Type B pancreatic cell (in vitro differentiated cells): ENCODE results near the gene CROCC2. TPM values are rescaled to one million over a fixed set of nuclear protein-coding genes. Genes with fewer than 3 reads are reported as not detected.
A peak's percentile ranks its signal among the peaks of the same experiment; 100 is the strongest.

ENCODE experiments used
- DNase-seq: peaks from one replicate; pipeline ENCODE4 v3.0.0; 2021; ENCODE audit warnings: mixed read lengths; ENCODE audit not compliant: unreplicated experiment; ENCODE audit errors: extremely low spot score
- H3K27ac Mint-ChIP-seq: 2 replicates; pipeline ENCODE4 v1.8.0; 2021; ENCODE audit warnings: mild to moderate bottlenecking, mixed read lengths
- H3K27me3 Mint-ChIP-seq: 2 replicates; pipeline ENCODE4 v1.8.0; 2021; ENCODE audit warnings: mixed read lengths
- H3K36me3 Mint-ChIP-seq: 2 replicates; pipeline ENCODE4 v1.8.0; 2021; ENCODE audit warnings: mixed read lengths
- H3K4me1 Mint-ChIP-seq: one replicate; pipeline ENCODE4 v1.8.0; 2021; ENCODE audit warnings: mixed read lengths; ENCODE audit not compliant: unreplicated experiment
- H3K4me3 Mint-ChIP-seq: 2 replicates; pipeline ENCODE4 v1.8.0; 2021; ENCODE audit warnings: mild to moderate bottlenecking, mixed read lengths
- H3K9me3 Mint-ChIP-seq: 2 replicates; pipeline ENCODE4 v1.8.0; 2021; ENCODE audit warnings: mixed read lengths
- total RNA-seq: library from RNA; stranded (reverse); gene quantifications from 2 replicates; pipeline ENCODE4 v1.2.1, GENCODE V29; 2021; ENCODE audit warnings: low replicate concordance
- TF ChIP-seq, protein P1 (sequence below): fragments of 200-600 bp; sonication (generic); conservative IDR thresholded peaks from 2 replicates; pipeline ENCODE4 v1.5.0; 2021; ENCODE audit warnings: antibody characterized with exemption, mild to moderate bottlenecking

The CROCC2 gene
- total RNA-seq, 1 donor from 2014 or later, result 0.68 TPM

DNA sequence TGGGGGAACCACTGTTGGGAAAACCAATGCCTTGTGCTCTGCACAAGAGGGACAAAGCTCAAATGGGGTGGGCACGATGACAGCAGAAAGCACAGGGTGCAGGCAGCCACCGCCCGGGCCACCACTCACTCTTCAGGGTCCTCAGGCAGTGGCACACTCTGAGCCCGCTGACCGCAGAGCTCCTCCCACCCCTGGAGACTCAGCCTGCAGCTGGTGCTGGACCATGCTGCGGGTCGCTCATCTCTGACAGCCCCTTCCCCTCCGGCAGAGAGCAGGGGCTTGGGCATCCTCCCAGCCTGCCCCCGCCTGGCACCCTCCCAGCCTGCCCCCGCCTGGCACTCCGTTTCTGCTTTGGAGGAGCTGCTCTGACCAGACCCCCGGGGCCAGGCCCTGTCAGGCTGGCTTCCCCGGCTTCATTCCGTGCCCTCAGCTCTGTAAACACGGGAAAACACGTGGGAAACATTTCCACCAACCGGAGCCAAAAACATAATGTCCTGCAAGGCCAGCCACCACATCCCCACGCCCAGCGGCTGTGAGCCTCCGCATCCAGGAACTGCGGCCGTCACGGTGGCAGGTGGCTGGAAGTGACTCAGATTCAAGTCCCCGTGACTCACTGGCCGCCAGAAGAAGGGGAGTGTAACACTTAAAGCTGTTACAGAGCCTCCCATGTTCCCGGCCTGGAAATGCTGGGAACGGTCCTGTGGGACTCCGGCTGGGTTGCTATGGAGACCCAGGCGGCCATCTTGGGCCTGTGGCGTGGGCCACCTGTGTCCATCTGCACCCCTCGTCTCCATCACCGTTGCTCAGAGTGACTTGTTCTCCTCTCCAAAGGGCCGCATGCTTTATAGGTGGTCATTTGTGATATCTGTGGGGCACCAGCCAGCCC is 85.5 kb downstream of the CROCC2 start:
- H3K36me3 Mint-ChIP-seq, result no peaks in the 10 kb centered on the region
- TF ChIP-seq, protein P1, sequence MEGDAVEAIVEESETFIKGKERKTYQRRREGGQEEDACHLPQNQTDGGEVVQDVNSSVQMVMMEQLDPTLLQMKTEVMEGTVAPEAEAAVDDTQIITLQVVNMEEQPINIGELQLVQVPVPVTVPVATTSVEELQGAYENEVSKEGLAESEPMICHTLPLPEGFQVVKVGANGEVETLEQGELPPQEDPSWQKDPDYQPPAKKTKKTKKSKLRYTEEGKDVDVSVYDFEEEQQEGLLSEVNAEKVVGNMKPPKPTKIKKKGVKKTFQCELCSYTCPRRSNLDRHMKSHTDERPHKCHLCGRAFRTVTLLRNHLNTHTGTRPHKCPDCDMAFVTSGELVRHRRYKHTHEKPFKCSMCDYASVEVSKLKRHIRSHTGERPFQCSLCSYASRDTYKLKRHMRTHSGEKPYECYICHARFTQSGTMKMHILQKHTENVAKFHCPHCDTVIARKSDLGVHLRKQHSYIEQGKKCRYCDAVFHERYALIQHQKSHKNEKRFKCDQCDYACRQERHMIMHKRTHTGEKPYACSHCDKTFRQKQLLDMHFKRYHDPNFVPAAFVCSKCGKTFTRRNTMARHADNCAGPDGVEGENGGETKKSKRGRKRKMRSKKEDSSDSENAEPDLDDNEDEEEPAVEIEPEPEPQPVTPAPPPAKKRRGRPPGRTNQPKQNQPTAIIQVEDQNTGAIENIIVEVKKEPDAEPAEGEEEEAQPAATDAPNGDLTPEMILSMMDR, result no peak
- H3K4me1 Mint-ChIP-seq, result peaks cover 9% of the 10 kb centered on the region
- H3K4me3 Mint-ChIP-seq, result no peak overlapping the region
- DNase-seq, result peak; percentile 67
- no peaks in the 10 kb centered on the region for H3K9me3 Mint-ChIP-seq
- no peaks in the 10 kb centered on the region for H3K27me3 Mint-ChIP-seq
- H3K27ac Mint-ChIP-seq, result no peak overlapping the region

DNA sequence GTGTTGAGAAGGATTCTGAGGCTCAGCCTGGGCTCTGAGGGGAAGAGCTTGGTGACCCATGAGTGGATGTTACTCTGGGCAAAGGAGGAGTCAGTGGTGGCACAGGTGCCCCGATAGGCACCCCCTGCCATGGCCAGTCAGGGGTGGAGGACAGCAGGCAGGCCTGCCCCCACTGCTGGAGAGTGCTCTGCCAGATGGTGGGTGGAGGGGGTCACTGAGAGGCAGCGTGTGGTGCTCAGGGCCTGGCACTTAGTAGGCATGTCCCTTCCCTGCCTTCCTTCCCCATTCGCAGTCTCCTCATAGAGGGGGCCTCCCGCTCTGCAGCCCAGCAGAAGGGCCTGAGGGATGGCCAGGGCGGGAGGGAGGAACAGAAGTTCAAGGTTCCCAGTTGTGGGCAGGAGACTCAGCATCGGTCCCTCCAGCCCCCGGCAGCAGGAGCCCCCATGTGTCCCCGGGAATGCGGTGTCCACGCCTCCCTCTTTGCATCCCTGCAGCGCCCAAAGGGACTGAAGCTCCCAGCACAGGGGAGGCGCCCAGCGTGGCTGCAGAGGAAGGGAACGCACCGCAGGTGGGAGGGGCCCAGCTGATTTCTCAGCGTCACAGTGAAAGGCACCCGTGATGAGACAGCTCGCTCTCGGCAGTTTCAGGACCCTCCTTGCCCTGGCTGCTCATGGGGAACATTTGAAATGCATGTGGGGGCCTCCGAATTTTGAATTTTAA is 86.6 kb downstream of the CROCC2 start:
- H3K27ac Mint-ChIP-seq, result no peak overlapping the region
- H3K4me3 Mint-ChIP-seq, result no peak overlapping the region
- H3K36me3 Mint-ChIP-seq, result no peaks in the 10 kb centered on the region
- DNase-seq, result peak; percentile 63
- H3K27me3 Mint-ChIP-seq, result no peaks in the 10 kb centered on the region
- no peaks in the 10 kb centered on the region for H3K9me3 Mint-ChIP-seq
- TF ChIP-seq, protein P1, result no peak
- H3K4me1 Mint-ChIP-seq, result peaks cover 19% of the 10 kb centered on the region

DNA sequence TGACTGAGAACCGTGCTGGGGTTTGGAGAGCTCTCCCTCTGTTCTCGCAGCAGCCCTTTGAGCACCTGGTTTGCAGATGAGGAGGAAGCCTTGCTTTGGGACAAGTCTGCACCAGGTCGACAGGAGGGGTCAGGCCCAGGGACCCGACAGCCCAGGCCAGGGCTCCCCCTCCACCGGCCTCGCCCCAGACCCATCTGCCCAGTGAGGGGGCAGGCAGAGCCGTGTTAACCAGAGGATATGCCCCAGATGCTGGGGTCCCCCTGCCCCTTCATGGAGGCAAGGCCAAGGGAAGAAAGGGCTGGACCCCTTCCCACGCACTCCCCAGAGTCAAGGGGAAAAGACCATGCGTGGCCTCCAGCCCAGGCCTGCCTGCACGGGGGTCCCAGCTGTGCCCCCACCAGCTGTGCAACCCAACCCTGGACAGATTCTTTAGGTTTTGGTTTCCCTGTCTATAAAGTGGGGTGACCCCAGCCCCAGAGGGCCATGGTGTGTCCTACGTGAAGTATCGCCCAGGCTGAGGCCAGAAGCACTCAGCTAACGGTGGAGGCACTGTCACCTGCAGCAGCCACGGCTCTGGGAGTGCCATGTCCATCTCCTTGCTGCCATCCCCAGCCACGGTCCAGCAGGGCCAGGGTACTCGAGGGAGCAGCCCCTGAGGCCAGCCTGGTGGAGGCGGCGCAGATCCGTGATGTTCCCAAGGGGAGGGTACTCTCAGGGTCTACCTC is 87.5 kb downstream of the CROCC2 start:
- Mint-ChIP-seq H3K4me3 (no peak overlapping the region), H3K36me3 (no peaks in the 10 kb centered on the region), H3K9me3 (no peaks in the 10 kb centered on the region), H3K4me1 (peaks cover 19% of the 10 kb centered on the region), H3K27me3 (no peaks in the 10 kb centered on the region), H3K27ac (no peak overlapping the region)
- DNase-seq, result peak; percentile 67
- TF ChIP-seq, protein P1, result no peak

DNA sequence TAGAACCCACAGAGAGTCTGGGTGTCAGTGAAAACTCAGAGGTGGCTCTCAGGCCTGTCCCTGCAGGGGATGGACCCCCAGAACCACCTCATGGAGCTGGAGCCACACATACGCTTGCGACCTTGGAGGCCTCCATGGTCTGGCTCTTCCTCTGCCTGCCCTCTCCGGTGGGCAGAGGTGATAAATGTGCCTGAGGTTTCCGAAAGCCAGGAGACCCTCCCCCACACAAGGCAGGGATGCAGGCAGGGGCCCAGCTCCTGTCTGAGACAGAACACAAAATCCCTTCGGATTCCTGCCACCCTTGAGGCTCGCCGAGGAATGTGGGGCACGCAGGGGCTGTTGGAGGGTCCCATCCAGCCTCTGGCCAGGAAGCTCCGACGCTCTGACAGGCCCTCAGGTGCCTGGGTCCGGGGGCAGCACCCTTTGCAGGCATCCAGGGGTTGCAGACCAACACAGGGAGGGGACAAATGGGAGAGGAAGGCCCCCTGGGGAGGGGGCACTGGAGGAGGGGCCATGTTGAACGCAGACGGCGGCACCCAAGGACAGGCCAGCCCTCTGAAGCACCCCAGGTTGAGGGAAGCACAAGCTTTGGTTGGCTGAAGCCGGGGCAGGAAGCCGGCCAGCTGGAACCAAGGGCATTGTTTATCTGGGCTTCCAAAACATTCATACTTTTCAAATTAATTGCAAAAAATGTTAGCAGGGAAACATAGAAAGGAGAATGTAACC is 88.2 kb downstream of the CROCC2 start:
- peaks cover 19% of the 10 kb centered on the region for H3K4me1 Mint-ChIP-seq
- H3K9me3 Mint-ChIP-seq, result no peaks in the 10 kb centered on the region

More for the DNA sequence above, 88.2 kb downstream of the CROCC2 start:
- Mint-ChIP-seq H3K27ac (no peak overlapping the region), H3K27me3 (no peaks in the 10 kb centered on the region), H3K36me3 (no peaks in the 10 kb centered on the region), H3K4me3 (no peak overlapping the region)
- TF ChIP-seq, protein P1, result no peak
- peak; percentile 64 for DNase-seq
